Heart right ventricle (tissue), 16 donors: ENCODE results near the gene ERN1. TPM values are rescaled to one million over a fixed set of nuclear protein-coding genes. Genes with fewer than 3 reads are reported as not detected.

Experiments used
- ATAC-seq, 8 donors: fragments of 200-7000 bp; cut with Tn5 transposase; one replicate each; pipeline ENCODE4 v1.9.1; 2020; ENCODE audit warnings: mild to moderate bottlenecking in 8 of 8, moderate library complexity in 8 of 8, moderate number of reproducible peaks in 1 of 8
- DNase-seq, 2 donors: peaks; one replicate each; pipeline ENCODE4 v3.0.0-alpha.2; 2020
- H3K27ac ChIP-seq, 10 donors: fragments of 200-600 bp; sonication (generic) in 2 of 10; one replicate each; pipeline versions ENCODE4 v1.5.0 to v1.8.0; 2020 to 2022; ENCODE audit warnings: mild to moderate bottlenecking in 3 of 10
- H3K27me3 ChIP-seq, 7 donors: fragments of 200-600 bp; one replicate each; pipeline ENCODE4 v1.8.0; 2021 to 2022; ENCODE audit warnings: mild to moderate bottlenecking in 2 of 7
- H3K36me3 ChIP-seq, 9 donors: fragments of 200-600 bp; sonication (generic) in 1 of 9; one replicate each; pipeline versions ENCODE4 v1.5.0 to v1.8.0; 2020 to 2022; ENCODE audit warnings: mild to moderate bottlenecking in 2 of 9
- H3K4me1 ChIP-seq, 9 donors: fragments of 200-600 bp; sonication (generic) in 1 of 9; one replicate each; pipeline versions ENCODE4 v1.5.0 to v1.8.0; 2020 to 2022; ENCODE audit warnings: mild to moderate bottlenecking in 4 of 9
- H3K4me3 ChIP-seq, 10 donors: fragments of 200-600 bp; sonication (generic) in 2 of 10; one replicate each; pipeline versions ENCODE4 v1.5.0 to v1.8.0; 2020 to 2022; ENCODE audit warnings: mild to moderate bottlenecking in 7 of 10, moderate library complexity in 2 of 10
- H3K9me3 ChIP-seq, 11 donors: fragments of 200-600 bp in 10 of 11; sonication (generic) in 2 of 11; one replicate each; pipeline versions ENCODE4 v1.5.0 to v1.8.0; 2013 to 2022; ENCODE audit warnings: mild to moderate bottlenecking in 2 of 11, control low read depth in 1 of 11, moderate library complexity in 1 of 11
- WGBS, 2 donors: extraction: QIAGEN DNeasy Blood & Tissue Kit; methylation state at CpG; one replicate each; pipeline ENCODE4 v1.1.7; 2013; ENCODE audit warnings: inconsistent platforms in 1 of 2; 5-methylcytosine and 5-hydroxymethylcytosine counted together
- intact Hi-C, 10 donors: fragments of 100-400 bp; cut with DNase I; formaldehyde crosslinking; loops; one replicate each; pipeline versions ENCODE4 v1.11.1 to v1.14.2; 2022
- polyA plus RNA-seq, 2 donors: library from polyadenylated mRNA; stranded (reverse); fragments of 200-250 nt; gene quantifications; one replicate each; pipeline ENCODE4 v1.2.3, GENCODE V29; 2013
- total RNA-seq, 10 donors: library from RNA; stranded (reverse); fragmentation: NEBNext Ultra II Directional in 3 of 10; extraction: Animal tissue kit (Norgen Biotek cat#: 25700) in 3 of 10; gene quantifications; one replicate each; pipeline versions ENCODE4 v1.2.1 to v1.2.4, GENCODE V29; 2021 to 2023
- TF ChIP-seq, protein P1 (sequence below), 9 donors: fragments of 200-600 bp; sonication (generic) in 2 of 9; IDR thresholded peaks; one replicate each; pipeline versions ENCODE4 v1.5.0 to v1.8.0; 2021 to 2022; ENCODE audit warnings: antibody characterized with exemption in 9 of 9, mild to moderate bottlenecking in 5 of 9, moderate library complexity in 1 of 9
- donor health status: Arrhythmogenic right ventricular cardiomyopathy.
- donor health status: ischemic (EF 13 %, LVEDD 7.1; RV severe dilation, severe dysfunction).
- donor health status: healthy with polysubstance abuse.
- donor health status: DM: no; HTN: yes; CAD: no.
- donor health status: DM: no; HTN: no; CAD: no.
- donor health status: ischemic (EF 25% LVEDD 6.9; RV normal size, moderate dysfunction).
- donor health status: ischemic (EF 25% LVEDD 5.7; RV mildly dilated, moderate dysfunction).
- donor health status: healthy.
- donor health status: DM: yes; HTN: yes; CAD: no.
- donor health status: Ischemic cardiomyopathy.
- donor health status: ischemic (EF 35%, LVEDD 5.7; RV mildly dilated, moderate dysfunction).
- donor health status: nonischemic (EF 11% LVEDD 7.7; RV severe dilation, severe dysfunction).
- donor health status: DM: yes; HTN: yes; CAD: no.
- donor health status: PGD.
- donor health status: ischemic (EF 29% LVEDD 5.4; RV normal size, mild dysfunction).
- donor health status: nonischemic (EF 23%, LVEDD 6.1; RV moderate dilation, normal function).

The ERN1 gene
- total and polyA plus RNA-seq, 12 donors: 2.2 to 16.6 (median 7.1) TPM

DNA sequence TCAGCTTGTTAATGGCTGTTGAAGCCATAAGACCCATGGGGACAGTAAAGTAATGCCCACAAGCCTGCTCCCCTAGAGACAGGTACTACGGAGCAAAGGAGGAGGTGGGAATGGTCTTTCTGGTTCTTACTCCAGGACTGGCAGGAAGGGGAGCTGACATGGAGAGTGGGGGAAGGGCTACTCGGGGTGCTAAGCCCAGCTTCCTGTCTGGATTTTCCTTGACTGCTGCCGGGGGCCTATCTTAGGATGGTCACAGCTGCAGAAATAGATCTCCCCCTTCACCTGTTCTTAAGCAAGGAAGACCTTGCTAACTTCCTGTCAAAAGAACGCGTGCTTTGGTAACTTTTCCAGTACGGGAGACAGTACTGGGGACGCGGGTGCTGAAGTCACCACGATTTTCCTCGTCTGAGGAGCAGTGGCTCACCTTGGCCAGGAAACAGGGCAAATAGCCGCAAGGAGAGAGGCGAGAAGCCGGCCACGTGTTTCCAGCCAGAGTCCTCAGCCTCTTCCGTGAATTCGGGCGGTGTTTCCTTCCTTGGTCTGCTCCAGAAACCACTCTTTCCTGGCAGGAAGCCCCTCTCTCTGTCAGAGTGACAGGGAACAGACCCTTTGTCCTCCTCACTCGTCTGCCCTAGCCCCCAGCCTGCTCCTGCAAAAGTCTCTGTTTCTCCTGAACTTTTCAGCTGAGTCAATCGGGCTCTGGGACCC, 132.4 kb downstream of the ERN1 start:
- Histone ChIP-seq H3K4me3 (peak overlapping the region; percentile 41 to 71 (median 63)), H3K4me1 (peaks cover 4 to 58% (median 41%) of the 10 kb centered on the region in 9 donors), H3K27ac (peak overlapping the region in 9 of 10 donors; percentile 36 to 81 (median 70)), H3K9me3 (no peaks in the 10 kb centered on the region), H3K27me3 (peaks cover 5 to 37% (median 23%) of the 10 kb centered on the region in 7 donors), H3K36me3 (peaks cover 0 to 4% (median 0%) of the 10 kb centered on the region in 9 donors)
- ATAC-seq (peak in 6 of 8 donors; percentile 23 to 54 (median 34)), DNase-seq (peak in 1 of 2 donors; percentile 53)
- 12 to 18% methylated on average over 19 of the region's 19 CpGs for WGBS, 2 donors
- intact Hi-C loops: no loop called here
- TF ChIP-seq, protein P1, sequence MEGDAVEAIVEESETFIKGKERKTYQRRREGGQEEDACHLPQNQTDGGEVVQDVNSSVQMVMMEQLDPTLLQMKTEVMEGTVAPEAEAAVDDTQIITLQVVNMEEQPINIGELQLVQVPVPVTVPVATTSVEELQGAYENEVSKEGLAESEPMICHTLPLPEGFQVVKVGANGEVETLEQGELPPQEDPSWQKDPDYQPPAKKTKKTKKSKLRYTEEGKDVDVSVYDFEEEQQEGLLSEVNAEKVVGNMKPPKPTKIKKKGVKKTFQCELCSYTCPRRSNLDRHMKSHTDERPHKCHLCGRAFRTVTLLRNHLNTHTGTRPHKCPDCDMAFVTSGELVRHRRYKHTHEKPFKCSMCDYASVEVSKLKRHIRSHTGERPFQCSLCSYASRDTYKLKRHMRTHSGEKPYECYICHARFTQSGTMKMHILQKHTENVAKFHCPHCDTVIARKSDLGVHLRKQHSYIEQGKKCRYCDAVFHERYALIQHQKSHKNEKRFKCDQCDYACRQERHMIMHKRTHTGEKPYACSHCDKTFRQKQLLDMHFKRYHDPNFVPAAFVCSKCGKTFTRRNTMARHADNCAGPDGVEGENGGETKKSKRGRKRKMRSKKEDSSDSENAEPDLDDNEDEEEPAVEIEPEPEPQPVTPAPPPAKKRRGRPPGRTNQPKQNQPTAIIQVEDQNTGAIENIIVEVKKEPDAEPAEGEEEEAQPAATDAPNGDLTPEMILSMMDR (IDR thresholded peaks at IDR 0.05): no peak

DNA sequence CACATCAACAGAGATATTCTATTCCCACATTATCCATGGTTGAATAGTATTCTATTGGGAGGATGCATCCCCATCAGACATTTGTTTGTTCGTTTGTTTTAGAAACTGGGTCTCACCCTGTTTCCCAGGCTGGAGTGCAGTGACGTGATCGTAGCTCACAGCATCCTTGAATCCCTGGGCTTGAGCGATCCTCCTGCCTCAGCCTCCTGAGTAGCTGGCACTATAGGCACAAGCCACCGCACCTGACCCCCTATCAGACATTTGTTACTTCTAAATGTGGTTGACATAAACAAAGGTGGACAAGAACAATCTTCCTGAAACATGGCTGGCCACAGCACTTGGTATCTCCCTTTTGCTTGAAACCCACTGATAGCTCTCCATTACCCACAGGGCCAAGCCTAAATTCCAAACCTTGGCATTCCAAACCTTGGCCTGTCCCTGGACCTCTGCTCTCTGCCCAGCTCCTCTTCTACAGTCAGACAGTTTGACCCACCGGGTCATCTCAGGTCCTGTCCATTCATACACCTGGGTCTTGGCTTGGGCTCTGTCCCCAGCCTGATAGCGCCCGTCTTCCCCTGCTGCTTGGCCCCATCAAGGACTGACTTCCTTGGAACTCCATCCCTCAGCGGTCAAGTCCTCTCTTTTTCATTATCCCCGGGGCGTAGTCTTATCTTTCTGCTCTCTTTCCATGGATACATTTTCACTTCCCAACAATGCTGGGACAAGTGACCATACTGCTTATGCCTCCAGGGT, 133.3 kb downstream of the ERN1 start:
- H3K4me3 ChIP-seq: no peak overlapping the region
- no peak for ATAC-seq
- H3K27ac ChIP-seq: peak overlapping the region in 5 of 10 donors; percentile 6 to 81 (median 70)
- H3K9me3 ChIP-seq: no peaks in the 10 kb centered on the region
- no peak for DNase-seq
- no peaks in the 10 kb centered on the region for H3K36me3 ChIP-seq
- intact Hi-C loops: no loop called here
- WGBS, 2 donors: 92 to 95% methylated on average over 11 of the region's 11 CpGs
- TF ChIP-seq, protein P1 (IDR thresholded peaks at IDR 0.05): no peak
- H3K4me1 ChIP-seq: peaks cover 4 to 49% (median 32%) of the 10 kb centered on the region in 9 donors
- peaks cover 5 to 45% (median 29%) of the 10 kb centered on the region in 7 donors for H3K27me3 ChIP-seq

DNA sequence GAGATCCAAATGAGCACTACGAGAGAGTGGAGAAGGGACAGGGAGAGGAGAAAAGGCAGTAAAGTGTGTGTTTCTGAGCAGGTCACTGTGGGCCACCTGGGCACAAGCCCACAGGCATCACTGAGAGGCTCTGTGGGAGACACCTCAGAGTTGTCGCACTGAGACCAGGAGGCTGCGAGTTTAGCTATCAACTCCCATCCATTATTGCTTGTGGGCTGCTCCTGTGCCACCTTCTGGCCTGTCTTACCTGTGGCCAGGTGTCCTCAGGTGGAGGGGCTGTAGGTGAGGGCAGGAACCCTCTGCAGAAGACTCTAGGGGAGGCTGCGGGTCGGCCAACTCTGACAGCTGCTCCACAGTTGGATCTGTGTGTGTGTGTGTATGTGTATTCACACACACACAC, 134.3 kb downstream of the ERN1 start:
- Histone ChIP-seq H3K4me1 (peaks cover 5 to 41% (median 27%) of the 10 kb centered on the region in 9 donors), H3K36me3 (no peaks in the 10 kb centered on the region), H3K9me3 (no peaks in the 10 kb centered on the region), H3K4me3 (no peak overlapping the region), H3K27ac (no peak overlapping the region), H3K27me3 (peaks cover 5 to 50% (median 32%) of the 10 kb centered on the region in 7 donors)
- DNase-seq (no peak), ATAC-seq (no peak)
- intact Hi-C loops: no loop called here
- 87 to 89% methylated on average over 5 of the region's 5 CpGs for WGBS, 2 donors
- TF ChIP-seq, protein P1 (IDR thresholded peaks at IDR 0.05): no peak

DNA sequence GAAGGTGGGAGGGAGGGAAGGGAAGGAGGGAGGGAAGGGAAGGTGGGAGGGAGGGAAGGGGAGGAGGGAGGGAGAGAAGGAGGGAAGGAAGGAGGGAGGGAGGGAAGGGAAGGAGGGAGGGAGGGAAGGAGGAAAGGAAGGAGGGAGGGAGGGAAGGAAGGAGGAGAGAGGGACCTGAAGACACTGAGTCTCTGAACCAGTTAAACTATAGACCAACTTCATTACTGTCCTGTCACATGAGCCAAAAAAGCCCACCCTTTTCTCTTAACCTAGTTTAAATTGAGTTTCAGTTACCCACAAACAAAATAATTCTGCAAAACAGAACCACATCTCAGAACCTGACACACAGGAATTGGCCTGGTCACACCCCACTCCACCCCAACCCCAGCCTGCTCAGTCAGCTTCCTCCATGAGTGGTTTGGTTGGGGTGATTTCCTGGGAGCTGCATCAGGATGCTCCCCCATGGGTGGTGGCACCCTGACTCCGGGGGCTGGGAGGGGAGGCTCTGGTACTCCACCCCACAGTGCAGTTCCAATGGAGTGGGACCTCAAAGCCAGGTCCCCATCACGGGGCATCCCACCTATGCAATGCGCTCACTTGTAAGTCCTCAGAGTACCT, 136.5 kb downstream of the ERN1 start:
- Histone ChIP-seq H3K9me3 (no peaks in the 10 kb centered on the region), H3K27me3 (peaks cover 0 to 43% (median 19%) of the 10 kb centered on the region in 7 donors), H3K4me3 (no peak overlapping the region), H3K27ac (no peak overlapping the region), H3K4me1 (peaks cover 10 to 47% (median 24%) of the 10 kb centered on the region in 9 donors), H3K36me3 (no peaks in the 10 kb centered on the region)
- intact Hi-C loops: loop anchor here in 2 of 10 donors (5.0 kb wide), 1 partner anchor 76 kb away; the partner anchor contains the start of gene GH1 (in 2 of the 2)
- ATAC-seq: no peak
- no peak for DNase-seq
- WGBS, 2 donors: 77 to 79% methylated on average over 3 of the region's 3 CpGs
- TF ChIP-seq, protein P1 (IDR thresholded peaks at IDR 0.05): no peak
